Ovary (tissue), 3 donors: ENCODE measurements around the gene PCDHGA7.

ENCODE experiments used
- EP300 ChIP-seq: sonication (generic); formaldehyde crosslinking; IDR thresholded peaks from one replicate; pipeline ENCODE4 v1.6.1; 2017; ENCODE audit warnings: antibody characterized with exemption
- POLR2A ChIP-seq: fragments of 450-650 bp; IDR thresholded peaks from one replicate; pipeline ENCODE4 v1.6.1; 2017; ENCODE audit warnings: antibody characterized with exemption, mild to moderate bottlenecking, moderate library complexity
- TF ChIP-seq, protein P1 (sequence below), 3 donors: fragments of 450-650 bp in 2 of 3; fragments of 200-600 bp in 1 of 3; IDR thresholded peaks; one replicate each; pipeline versions ENCODE4 v1.5.1 to v1.8.0; 2016 to 2022; ENCODE audit warnings: antibody characterized with exemption in 3 of 3, mild to moderate bottlenecking in 1 of 3
- donor health status: DM: no; HTN: no; CAD: no.

DNA sequence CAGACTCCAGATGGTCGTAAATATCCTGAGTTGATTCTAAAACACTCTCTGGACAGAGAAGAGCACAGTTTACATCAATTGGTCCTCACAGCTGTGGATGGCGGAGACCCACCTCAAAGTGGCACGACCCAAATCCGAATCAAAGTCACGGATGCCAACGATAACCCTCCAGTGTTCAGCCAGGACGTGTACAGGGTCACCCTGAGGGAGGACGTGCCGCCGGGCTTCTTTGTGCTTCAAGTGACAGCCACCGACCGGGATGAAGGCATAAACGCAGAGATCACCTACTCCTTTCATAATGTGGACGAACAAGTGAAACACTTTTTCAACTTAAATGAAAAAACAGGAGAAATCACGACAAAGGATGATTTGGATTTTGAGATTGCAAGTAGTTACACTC is 21.9 kb upstream of the PCDHGA7 start:
- TF ChIP-seq, protein P1, sequence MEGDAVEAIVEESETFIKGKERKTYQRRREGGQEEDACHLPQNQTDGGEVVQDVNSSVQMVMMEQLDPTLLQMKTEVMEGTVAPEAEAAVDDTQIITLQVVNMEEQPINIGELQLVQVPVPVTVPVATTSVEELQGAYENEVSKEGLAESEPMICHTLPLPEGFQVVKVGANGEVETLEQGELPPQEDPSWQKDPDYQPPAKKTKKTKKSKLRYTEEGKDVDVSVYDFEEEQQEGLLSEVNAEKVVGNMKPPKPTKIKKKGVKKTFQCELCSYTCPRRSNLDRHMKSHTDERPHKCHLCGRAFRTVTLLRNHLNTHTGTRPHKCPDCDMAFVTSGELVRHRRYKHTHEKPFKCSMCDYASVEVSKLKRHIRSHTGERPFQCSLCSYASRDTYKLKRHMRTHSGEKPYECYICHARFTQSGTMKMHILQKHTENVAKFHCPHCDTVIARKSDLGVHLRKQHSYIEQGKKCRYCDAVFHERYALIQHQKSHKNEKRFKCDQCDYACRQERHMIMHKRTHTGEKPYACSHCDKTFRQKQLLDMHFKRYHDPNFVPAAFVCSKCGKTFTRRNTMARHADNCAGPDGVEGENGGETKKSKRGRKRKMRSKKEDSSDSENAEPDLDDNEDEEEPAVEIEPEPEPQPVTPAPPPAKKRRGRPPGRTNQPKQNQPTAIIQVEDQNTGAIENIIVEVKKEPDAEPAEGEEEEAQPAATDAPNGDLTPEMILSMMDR (IDR thresholded peaks at IDR 0.05), result no peak
- TF ChIP-seq POLR2A, result no peak
- TF ChIP-seq EP300, result no peak
